Measurements from ENCODE around the gene CD81. TPM values are rescaled to one million over a fixed set of nuclear protein-coding genes. Genes with fewer than 3 reads are reported as not detected.
"Not testable (repeated sequence)": the region's sequence is repeated elsewhere in the genome, so short reads cannot be mapped to it uniquely, and the experiment has no call there.

The CD81 gene
- total RNA-seq, 3 donors from 2014 or later (not counting 1 experiment from before 2014, with no cell fraction given) = 263 to 292 (median 263) TPM

GRCh38 chr11:2357246-2357645, 19.9 kb upstream of the CD81 start:
- Histone ChIP-seq H3K36me3 (ENCODE audit: control insufficient read depth, insufficient read depth, low read length) (no peaks in the 10 kb centered on the region), H3K27ac (ENCODE audit: low read length) (no peak overlapping the region), H3K9me3 (ENCODE audit: control insufficient read depth, insufficient read depth, low read length) (no peaks in the 10 kb centered on the region), H3K27me3 (ENCODE audit: control insufficient read depth, insufficient read depth, low read length) (no peaks in the 10 kb centered on the region), H3K4me3 (ENCODE audit: low read length) (no peak overlapping the region), H3K4me1 (ENCODE audit: control insufficient read depth, insufficient read depth, low read length) (no peaks in the 10 kb centered on the region)
- H3K27me3 Mint-ChIP-seq (ENCODE audit: low read depth in 2 of 2) = peaks cover 0 to 2% of the 10 kb centered on the region in 2 donors
- H3K36me3 Mint-ChIP-seq = no peaks in the 10 kb centered on the region
- no peak for ATAC-seq
- TF ChIP-seq CTCF (IDR thresholded peaks at IDR 0.05) = no peak
- intact Hi-C loops (cut with micrococcal nuclease) = no loop called here
- 94% methylated on average over 7 of the region's 8 CpGs for WGBS (ENCODE audit: insufficient coverage)
- DNase-seq = no peak
- H3K4me1 Mint-ChIP-seq = no peaks in the 10 kb centered on the region
- H3K27ac Mint-ChIP-seq = no peak overlapping the region
- H3K9me3 Mint-ChIP-seq = no peaks in the 10 kb centered on the region
- H3K4me3 Mint-ChIP-seq = no peak overlapping the region

DNA sequence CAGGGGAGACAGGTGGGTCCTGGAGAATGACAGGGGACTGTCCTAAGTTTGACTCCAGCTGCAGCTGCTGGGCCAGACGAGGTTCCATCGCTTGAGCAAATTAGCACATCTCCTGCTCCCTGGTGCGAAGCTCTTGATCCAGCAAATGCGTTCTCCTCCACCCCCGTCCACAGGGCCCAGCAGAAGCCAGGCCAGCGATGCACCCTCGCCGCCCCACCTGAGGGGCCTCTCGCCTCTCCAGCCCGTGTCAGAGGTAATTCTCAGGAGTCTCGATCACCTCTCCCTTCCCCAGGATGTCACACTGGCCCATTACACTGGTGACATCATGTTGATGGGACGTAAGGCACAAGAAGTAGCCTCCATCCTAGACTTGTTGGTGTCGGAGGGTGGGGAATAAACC, 19.5 kb upstream of the CD81 start:
- H3K27ac Mint-ChIP-seq; ATAC-seq; H3K4me1 ChIP-seq (ENCODE audit: control insufficient read depth, insufficient read depth, low read length); H3K36me3 Mint-ChIP-seq; DNase-seq; intact Hi-C loops (cut with micrococcal nuclease); H3K36me3 ChIP-seq (ENCODE audit: control insufficient read depth, insufficient read depth, low read length); H3K9me3 Mint-ChIP-seq; H3K4me1 Mint-ChIP-seq; H3K4me3 ChIP-seq (ENCODE audit: low read length); H3K9me3 ChIP-seq (ENCODE audit: control insufficient read depth, insufficient read depth, low read length); H3K27me3 Mint-ChIP-seq (ENCODE audit: low read depth in 2 of 2); H3K4me3 Mint-ChIP-seq; H3K27ac ChIP-seq (ENCODE audit: low read length); H3K27me3 ChIP-seq (ENCODE audit: control insufficient read depth, insufficient read depth, low read length): not testable (repeated sequence)
- WGBS (ENCODE audit: insufficient coverage) = 92% methylated on average over 12 of the region's 13 CpGs

DNA sequence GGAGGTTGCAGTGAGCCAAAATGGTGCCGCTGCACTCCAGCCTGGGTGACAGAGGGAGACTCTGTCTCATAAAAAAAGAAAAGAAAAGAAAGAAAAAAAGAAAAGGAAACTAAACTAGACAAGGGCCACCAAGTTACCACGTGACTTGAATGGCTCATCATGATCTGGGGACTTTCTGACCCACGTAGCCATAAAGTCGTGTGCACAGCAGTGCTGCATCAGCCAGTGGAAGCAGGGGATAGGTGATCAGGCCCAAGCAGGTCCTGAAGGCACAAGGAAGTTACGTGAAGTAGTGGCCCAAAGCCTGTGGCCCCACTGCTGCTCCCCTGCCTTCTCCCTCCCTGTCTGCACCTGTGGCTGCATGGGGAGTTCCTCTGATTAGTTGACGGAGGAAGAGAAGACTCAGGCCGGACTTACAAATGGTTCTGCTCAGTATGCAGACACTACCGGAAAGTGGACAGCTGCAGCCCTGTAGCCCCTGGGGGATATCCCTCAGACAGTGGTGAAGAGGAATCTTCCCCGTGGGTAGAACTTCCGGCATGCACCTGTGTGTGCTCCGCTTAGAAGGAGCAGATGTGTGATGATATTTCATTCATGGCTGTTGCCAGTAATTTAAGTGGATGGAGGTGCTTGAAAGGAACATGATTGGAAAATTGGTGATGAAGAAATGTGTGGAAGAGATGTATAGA, 18.2 kb upstream of the CD81 start:
- no peak for TF ChIP-seq CTCF (IDR thresholded peaks at IDR 0.05)
- intact Hi-C loops (cut with micrococcal nuclease) = no loop called here
- Mint-ChIP-seq H3K27me3 (ENCODE audit: low read depth in 2 of 2) (peaks cover 0 to 6% of the 10 kb centered on the region in 2 donors), H3K4me1 (no peaks in the 10 kb centered on the region), H3K9me3 (no peaks in the 10 kb centered on the region), H3K27ac (no peak overlapping the region), H3K4me3 (no peak overlapping the region), H3K36me3 (no peaks in the 10 kb centered on the region)
- ATAC-seq = no peak
- H3K9me3 ChIP-seq (ENCODE audit: control insufficient read depth, insufficient read depth, low read length) = no peaks in the 10 kb centered on the region
- H3K36me3 ChIP-seq (ENCODE audit: control insufficient read depth, insufficient read depth, low read length) = no peaks in the 10 kb centered on the region
- H3K4me1 ChIP-seq (ENCODE audit: control insufficient read depth, insufficient read depth, low read length) = no peaks in the 10 kb centered on the region
- H3K4me3 ChIP-seq (ENCODE audit: low read length) = no peak overlapping the region
- 88% methylated on average over 11 of the region's 11 CpGs for WGBS (ENCODE audit: insufficient coverage)
- DNase-seq = no peak
- H3K27ac ChIP-seq (ENCODE audit: low read length) = no peak overlapping the region
- no peaks in the 10 kb centered on the region for H3K27me3 ChIP-seq (ENCODE audit: control insufficient read depth, insufficient read depth, low read length)

- TF ChIP-seq CTCF (IDR thresholded peaks at IDR 0.05) = no peak
- H3K36me3 ChIP-seq (ENCODE audit: control insufficient read depth, insufficient read depth, low read length) = no peaks in the 10 kb centered on the region
- DNase-seq (no peak), ATAC-seq (no peak)
- no peaks in the 10 kb centered on the region for H3K4me1 ChIP-seq (ENCODE audit: control insufficient read depth, insufficient read depth, low read length)
- intact Hi-C loops (cut with micrococcal nuclease) = no loop called here
- H3K9me3 ChIP-seq (ENCODE audit: control insufficient read depth, insufficient read depth, low read length) = no peaks in the 10 kb centered on the region
- WGBS (ENCODE audit: insufficient coverage) = 94% methylated on average over 8 of the region's 9 CpGs
- Mint-ChIP-seq H3K27ac (no peak overlapping the region), H3K27me3 (ENCODE audit: low read depth in 2 of 2) (peaks cover 0 to 6% of the 10 kb centered on the region in 2 donors), H3K9me3 (no peaks in the 10 kb centered on the region), H3K36me3 (no peaks in the 10 kb centered on the region), H3K4me3 (no peak overlapping the region), H3K4me1 (peaks cover 0 to under 1% of the 10 kb centered on the region in 2 donors)
- H3K27me3 ChIP-seq (ENCODE audit: control insufficient read depth, insufficient read depth, low read length) = no peaks in the 10 kb centered on the region
- no peak overlapping the region for H3K27ac ChIP-seq (ENCODE audit: low read length)
- no peak overlapping the region for H3K4me3 ChIP-seq (ENCODE audit: low read length)
Measured at GRCh38 chr11:2359557-2359956, 17.6 kb upstream of the CD81 start.

Measured in natural killer cell (primary cell).